Naive B cell (primary cell): ENCODE measurements around the gene GOLM1. TPM values are rescaled to one million over a fixed set of nuclear protein-coding genes. Genes with fewer than 3 reads are reported as not detected.

ENCODE experiments used
- ATAC-seq, 2 donors: fragments of 150-1000 bp; cut with Tn5 transposase; 2 replicates each; pipeline ENCODE4 v1.10.0; 2021; ENCODE audit warnings: low read depth in 2 of 2, mild to moderate bottlenecking in 2 of 2, moderate library complexity in 2 of 2
- DNase-seq: peaks from one replicate; pipeline ENCODE4 v3.0.0; 2022
- H3K27ac Mint-ChIP-seq, 6 donors: one replicate each; pipeline ENCODE4 v1.8.0; 2020 to 2022; ENCODE audit warnings: mild to moderate bottlenecking in 6 of 6, mixed read lengths in 6 of 6, moderate library complexity in 5 of 6, inconsistent platforms in 2 of 6
- H3K27me3 Mint-ChIP-seq, 3 donors: one replicate each; pipeline ENCODE4 v1.8.0; 2021 to 2022; ENCODE audit warnings: mixed read lengths in 3 of 3, mild to moderate bottlenecking in 1 of 3
- H3K36me3 Mint-ChIP-seq, 2 donors: one replicate each; pipeline ENCODE4 v1.8.0; 2020 to 2022; ENCODE audit warnings: mixed read lengths in 2 of 2, inconsistent platforms in 1 of 2, mild to moderate bottlenecking in 1 of 2
- H3K4me1 Mint-ChIP-seq, 3 donors: one replicate each; pipeline ENCODE4 v1.8.0; 2020 to 2022; ENCODE audit warnings: mixed read lengths in 3 of 3, inconsistent platforms in 1 of 3, mild to moderate bottlenecking in 1 of 3, moderate library complexity in 1 of 3
- H3K4me3 Mint-ChIP-seq, 8 donors: one replicate each; pipeline ENCODE4 v1.8.0; 2020 to 2022; ENCODE audit warnings: mild to moderate bottlenecking in 8 of 8, mixed read lengths in 8 of 8, moderate library complexity in 8 of 8, inconsistent platforms in 2 of 8
- H3K9me3 Mint-ChIP-seq, 7 donors: one replicate each; pipeline ENCODE4 v1.8.0; 2020 to 2022; ENCODE audit warnings: mixed read lengths in 7 of 7, mild to moderate bottlenecking in 5 of 7, inconsistent platforms in 2 of 7, moderate library complexity in 1 of 7
- polyA plus RNA-seq, 6 donors: library from polyadenylated mRNA; unstranded; fragments of 300-500 nt; fragmentation: Illumina TruSeq; gene quantifications; one replicate each; pipeline ENCODE4 v1.2.3, GENCODE V29; 2021; ENCODE audit warnings: low read depth in 6 of 6

The GOLM1 gene
- polyA plus RNA-seq, 6 donors from 2014 or later = 0.29 to 0.97 (median 0.55) TPM; not detected in 1

DNA sequence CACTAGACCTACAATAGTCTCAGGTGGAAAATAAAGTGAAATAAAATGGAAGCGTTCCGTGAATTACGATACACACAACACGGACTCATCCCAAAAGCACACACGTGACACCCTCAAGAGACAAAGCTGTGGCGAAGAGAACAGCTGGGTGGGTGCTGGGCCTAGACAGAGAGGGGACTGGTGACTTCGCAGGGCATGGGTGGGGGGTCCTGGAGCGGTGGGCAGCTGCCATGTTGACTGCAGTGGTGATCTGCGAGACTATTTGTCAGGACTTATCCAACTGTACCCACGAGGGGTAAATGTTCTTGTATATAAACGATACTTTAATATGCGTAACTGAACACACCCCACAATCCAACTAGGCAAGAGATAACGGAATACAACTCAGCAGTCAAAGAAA, 52.0 kb downstream of the GOLM1 start:
- Mint-ChIP-seq H3K27ac (peak overlapping the region in 1 of 6 donors; percentile 49), H3K27me3 (peaks cover 0 to 10% (median 0%) of the 10 kb centered on the region in 3 donors), H3K9me3 (peaks cover 0 to 5% (median 0%) of the 10 kb centered on the region in 7 donors), H3K4me1 (no peaks in the 10 kb centered on the region), H3K4me3 (no peak overlapping the region), H3K36me3 (no peaks in the 10 kb centered on the region)
- ATAC-seq (no peak), DNase-seq (no peak)

DNA sequence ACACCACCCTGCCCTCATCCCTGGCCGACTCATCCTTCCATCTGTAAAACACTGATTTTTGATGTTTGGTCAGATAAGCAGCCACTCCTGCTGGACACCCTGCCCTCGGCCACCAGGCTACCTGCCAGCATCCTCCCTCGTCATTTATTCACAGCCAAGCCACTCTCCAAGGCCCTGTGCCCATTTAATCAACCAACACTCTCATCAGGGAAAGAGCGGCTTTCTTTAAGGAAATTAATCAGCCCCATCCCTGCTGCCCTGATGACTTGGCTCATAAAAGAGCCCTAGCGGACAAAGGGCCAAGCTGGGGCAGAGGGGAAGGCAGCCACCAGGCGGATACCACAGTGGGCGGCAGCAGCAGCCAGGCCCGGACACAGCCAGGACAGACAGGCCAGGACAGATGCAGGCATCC, 52.4 kb downstream of the GOLM1 start:
- H3K4me1 Mint-ChIP-seq = no peaks in the 10 kb centered on the region
- ATAC-seq (no peak), DNase-seq (no peak)
- H3K9me3 Mint-ChIP-seq = peaks cover 0 to 5% (median 0%) of the 10 kb centered on the region in 7 donors
- no peak overlapping the region for H3K4me3 Mint-ChIP-seq
- H3K36me3 Mint-ChIP-seq = no peaks in the 10 kb centered on the region
- no peak overlapping the region for H3K27ac Mint-ChIP-seq
- peaks cover 0 to 10% (median 0%) of the 10 kb centered on the region in 3 donors for H3K27me3 Mint-ChIP-seq

DNA sequence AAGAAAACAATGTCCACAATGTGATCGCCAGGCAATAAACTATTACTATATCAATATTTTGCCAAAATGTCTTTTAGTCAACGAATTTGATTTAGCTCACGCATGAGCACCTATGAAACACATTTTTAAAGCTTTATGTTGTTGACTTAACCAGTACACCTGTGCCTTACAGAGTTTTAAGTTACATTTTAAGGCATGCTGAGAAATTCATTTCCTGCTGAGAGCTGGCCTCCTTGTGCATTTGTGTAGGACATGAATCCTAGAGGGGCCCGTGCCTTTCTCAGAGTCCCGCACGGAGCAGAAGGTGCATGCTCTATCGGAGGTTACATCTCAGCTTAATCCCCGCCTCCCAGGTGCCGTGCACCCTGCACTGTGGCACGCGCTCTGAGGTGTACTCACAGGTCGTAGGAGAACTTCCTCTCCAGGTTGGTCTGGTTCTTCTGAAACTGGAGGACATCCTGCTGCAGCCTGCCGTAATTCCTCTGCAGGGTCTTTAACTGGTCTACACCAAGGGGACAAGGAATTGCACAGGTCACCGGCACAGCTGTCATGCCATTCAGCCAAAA, 53.2 kb downstream of the GOLM1 start:
- no peak for ATAC-seq

DNA sequence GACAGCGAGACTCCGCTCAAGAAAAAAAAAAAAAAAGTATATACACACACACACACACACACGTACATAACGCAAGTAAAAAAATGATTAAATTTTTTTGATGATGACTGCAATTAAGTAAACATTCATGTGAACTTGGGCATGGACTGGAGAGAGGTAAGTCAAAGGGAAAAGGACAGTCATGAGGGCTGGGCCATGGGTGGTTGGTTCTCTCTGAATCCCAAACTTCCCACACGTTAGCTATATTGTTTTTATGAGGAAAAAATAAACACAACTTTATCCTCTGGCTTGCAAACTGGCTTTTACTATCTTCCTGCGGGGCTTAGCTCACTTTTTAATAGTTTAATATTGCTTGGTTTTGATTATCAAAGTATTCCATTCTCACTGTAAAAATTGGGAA, 53.7 kb downstream of the GOLM1 start:
- H3K27ac Mint-ChIP-seq = no peak overlapping the region
- no peaks in the 10 kb centered on the region for H3K4me1 Mint-ChIP-seq
- ATAC-seq (no peak), DNase-seq (no peak)
- no peak overlapping the region for H3K4me3 Mint-ChIP-seq
- peaks cover 0 to under 1% (median 0%) of the 10 kb centered on the region in 3 donors for H3K27me3 Mint-ChIP-seq
- H3K36me3 Mint-ChIP-seq = no peaks in the 10 kb centered on the region
- peaks cover 0 to 5% (median 0%) of the 10 kb centered on the region in 7 donors for H3K9me3 Mint-ChIP-seq

More for the DNA sequence above, 53.2 kb downstream of the GOLM1 start:
- DNase-seq = no peak
- H3K9me3 Mint-ChIP-seq = peaks cover 0 to 5% (median 0%) of the 10 kb centered on the region in 7 donors
- H3K27ac Mint-ChIP-seq = no peak overlapping the region
- H3K27me3 Mint-ChIP-seq = peaks cover 0 to 6% (median 0%) of the 10 kb centered on the region in 3 donors
- H3K4me3 Mint-ChIP-seq = no peak overlapping the region
- H3K4me1 Mint-ChIP-seq = no peaks in the 10 kb centered on the region
- no peaks in the 10 kb centered on the region for H3K36me3 Mint-ChIP-seq

DNA sequence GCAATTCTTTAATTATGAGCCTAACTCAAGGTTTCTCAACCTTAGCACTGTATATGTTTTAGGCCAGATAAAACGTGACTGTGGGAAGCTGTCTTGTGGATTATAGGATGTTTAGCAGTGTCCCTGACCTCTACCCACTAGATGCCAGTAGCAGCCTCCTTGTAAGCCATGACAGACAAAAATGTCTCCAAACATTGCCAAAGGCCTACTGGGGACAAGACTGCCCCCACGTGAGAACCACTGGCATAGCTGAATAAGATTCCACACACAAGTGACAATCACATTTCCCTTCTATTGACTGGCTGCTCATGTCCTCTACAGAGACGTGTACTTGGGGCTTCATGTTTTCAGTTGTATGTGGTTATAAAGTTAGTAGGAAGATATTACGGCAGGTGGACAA, 55.4 kb downstream of the GOLM1 start:
- Mint-ChIP-seq H3K4me1 (no peaks in the 10 kb centered on the region), H3K27me3 (no peaks in the 10 kb centered on the region), H3K4me3 (no peak overlapping the region), H3K27ac (no peak overlapping the region), H3K9me3 (peaks cover 0 to 5% (median 0%) of the 10 kb centered on the region in 7 donors), H3K36me3 (no peaks in the 10 kb centered on the region)
- ATAC-seq (no peak), DNase-seq (no peak)

DNA sequence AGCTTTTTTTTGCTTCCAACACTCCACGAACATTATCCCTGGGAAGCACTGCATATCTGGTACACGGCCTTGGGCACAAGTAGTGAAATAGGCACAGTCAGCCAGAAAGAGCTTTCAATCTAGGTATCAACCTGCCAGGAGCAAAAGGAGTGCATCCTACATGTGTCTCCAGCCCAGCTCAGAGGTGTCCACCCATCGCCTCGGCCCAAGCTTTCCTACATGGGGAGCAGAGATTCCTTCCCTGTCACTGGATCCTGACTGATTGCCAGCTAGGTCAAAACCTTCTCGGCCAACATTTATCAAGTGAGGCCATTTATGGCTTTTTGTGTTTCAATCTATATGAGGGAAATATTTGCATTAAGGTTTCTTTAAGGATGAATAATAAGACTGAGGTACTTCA, 55.8 kb downstream of the GOLM1 start:
- Mint-ChIP-seq H3K9me3 (peaks cover 0 to 5% (median 0%) of the 10 kb centered on the region in 7 donors), H3K27ac (no peak overlapping the region), H3K4me1 (no peaks in the 10 kb centered on the region), H3K36me3 (no peaks in the 10 kb centered on the region), H3K27me3 (no peaks in the 10 kb centered on the region), H3K4me3 (peak overlapping the region in 1 of 8 donors; percentile 42)
- DNase-seq (no peak), ATAC-seq (no peak)

DNA sequence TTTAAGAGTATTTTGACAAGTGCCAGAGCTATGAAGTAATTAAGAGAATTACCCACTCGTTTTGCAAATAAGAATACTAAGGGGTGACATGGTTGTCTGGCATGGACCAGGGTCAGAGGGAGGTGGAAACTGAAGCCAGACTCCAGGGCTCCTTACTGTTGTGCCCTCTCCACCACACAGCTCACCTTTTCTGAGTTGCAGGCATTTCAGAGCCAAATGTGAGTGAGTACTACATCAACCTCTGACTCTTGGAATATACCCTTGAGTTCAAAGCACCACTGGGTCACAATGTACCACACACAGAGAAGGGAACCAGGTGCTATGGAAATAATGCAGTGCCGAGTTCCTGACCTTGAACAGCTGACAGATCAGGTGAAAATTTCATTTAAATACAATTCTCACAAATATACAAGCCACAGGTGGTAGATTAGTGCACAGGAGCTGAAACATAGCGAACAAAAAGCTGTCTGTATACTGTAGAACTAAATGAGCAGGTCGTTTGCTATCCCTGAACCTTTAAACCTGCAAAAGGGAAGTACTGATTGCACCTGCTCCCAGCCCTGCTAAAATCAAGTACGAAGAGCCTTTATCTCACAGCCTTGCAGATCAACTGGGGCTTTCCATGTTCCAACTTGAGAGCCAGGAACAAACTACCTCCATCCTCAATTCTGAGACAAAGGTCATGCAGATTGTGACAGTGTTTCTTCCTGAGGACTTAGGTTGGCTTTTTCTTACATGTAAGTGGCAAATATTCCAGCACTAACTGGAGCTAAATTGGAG, 57.0 kb downstream of the GOLM1 start:
- H3K4me1 Mint-ChIP-seq = no peaks in the 10 kb centered on the region
- no peaks in the 10 kb centered on the region for H3K27me3 Mint-ChIP-seq
- peaks cover 0 to 4% (median 0%) of the 10 kb centered on the region in 7 donors for H3K9me3 Mint-ChIP-seq
- H3K36me3 Mint-ChIP-seq = no peaks in the 10 kb centered on the region
- H3K4me3 Mint-ChIP-seq = no peak overlapping the region
- no peak overlapping the region for H3K27ac Mint-ChIP-seq
- DNase-seq (no peak), ATAC-seq (no peak)

DNA sequence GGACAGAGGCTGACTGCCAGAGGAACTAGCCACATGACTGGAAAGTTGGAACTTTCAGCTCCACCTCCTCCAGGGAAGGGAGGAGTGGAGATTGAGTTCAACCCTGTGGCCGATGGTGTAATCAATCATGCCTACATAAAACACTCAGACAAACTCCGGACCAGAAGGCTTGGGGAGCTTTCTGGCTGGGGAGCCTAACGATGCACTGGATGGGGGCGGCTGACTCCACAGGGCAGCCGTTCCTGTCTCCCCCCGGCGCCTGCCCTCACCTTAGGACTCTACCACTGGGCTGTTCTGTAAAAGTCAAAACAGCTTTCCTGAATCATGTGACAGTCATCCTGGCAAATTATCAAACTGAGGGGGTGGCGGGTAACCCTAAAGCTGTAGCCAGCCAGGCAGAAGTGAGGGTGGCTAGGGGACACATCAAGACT, 58.0 kb downstream of the GOLM1 start:
- DNase-seq (no peak), ATAC-seq (no peak)
- Mint-ChIP-seq H3K9me3 (peaks cover 0 to 4% (median 0%) of the 10 kb centered on the region in 7 donors), H3K4me1 (no peaks in the 10 kb centered on the region), H3K36me3 (no peaks in the 10 kb centered on the region), H3K4me3 (no peak overlapping the region), H3K27me3 (no peaks in the 10 kb centered on the region), H3K27ac (no peak overlapping the region)

DNA sequence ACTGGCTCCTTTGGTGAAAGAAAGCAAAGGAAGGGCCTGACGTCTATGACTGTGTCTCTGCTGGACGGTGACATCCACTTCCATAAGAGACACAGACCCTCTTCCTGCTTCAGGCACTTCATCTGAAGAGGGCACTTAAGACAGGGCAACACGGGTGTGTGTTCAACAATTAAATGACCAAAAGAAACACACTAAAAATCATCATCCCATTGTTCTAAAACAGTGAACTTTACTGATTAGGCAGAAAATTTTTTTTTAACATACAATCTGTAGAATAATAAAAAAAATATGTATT, 58.5 kb downstream of the GOLM1 start:
- DNase-seq = no peak
- no peak overlapping the region for H3K4me3 Mint-ChIP-seq
- no peaks in the 10 kb centered on the region for H3K4me1 Mint-ChIP-seq

DNA sequence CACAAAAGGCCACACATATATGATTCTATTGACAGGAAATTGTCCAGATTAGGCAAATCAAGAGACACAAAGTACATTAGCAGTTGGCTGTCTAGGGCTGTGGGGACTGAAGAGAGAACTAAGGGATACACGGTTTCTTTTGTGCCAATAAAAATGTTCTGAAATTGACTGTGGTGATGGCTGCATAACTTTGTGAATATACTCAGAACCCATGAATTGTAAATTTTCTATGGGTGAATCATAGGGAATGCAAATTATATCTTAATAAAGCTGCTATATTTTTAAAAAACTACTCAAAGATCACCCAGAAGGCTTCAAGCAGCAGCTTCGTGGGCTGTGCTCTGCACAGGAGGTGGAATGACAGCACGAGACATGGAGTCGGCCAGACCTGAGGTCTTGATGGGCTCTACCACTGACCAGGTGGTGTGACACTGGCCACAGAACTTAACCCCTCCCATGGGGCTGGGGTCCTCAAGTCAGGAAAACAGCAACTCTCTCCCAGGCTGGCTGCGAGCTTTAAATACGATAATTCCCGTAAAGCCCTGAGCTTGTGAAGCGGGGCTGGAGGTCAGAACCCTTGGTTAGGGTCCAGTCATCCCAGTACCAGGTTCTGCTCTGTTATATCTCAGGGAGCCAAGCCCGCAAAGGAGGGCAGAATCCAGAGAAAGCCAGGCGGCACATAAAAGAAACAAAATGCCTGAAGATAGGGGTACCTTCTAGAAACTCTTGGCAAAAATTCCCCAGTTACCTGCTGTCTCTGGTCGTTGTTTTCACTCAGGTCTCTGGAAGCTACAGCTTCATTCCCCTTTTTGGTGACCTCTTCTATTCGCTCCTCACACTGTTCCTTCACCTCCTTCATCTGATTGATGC, 59.1 kb downstream of the GOLM1 start:
- no peak for DNase-seq
- Mint-ChIP-seq H3K36me3 (no peaks in the 10 kb centered on the region), H3K4me3 (no peak overlapping the region), H3K9me3 (peaks cover 0 to 4% (median 0%) of the 10 kb centered on the region in 7 donors), H3K27me3 (no peaks in the 10 kb centered on the region), H3K4me1 (no peaks in the 10 kb centered on the region), H3K27ac (no peak overlapping the region)
- no peak for ATAC-seq

More for the DNA sequence above, 58.5 kb downstream of the GOLM1 start:
- no peak overlapping the region for H3K27ac Mint-ChIP-seq
- no peaks in the 10 kb centered on the region for H3K36me3 Mint-ChIP-seq
- H3K9me3 Mint-ChIP-seq = peaks cover 0 to 4% (median 0%) of the 10 kb centered on the region in 7 donors
- ATAC-seq = no peak
- no peaks in the 10 kb centered on the region for H3K27me3 Mint-ChIP-seq

DNA sequence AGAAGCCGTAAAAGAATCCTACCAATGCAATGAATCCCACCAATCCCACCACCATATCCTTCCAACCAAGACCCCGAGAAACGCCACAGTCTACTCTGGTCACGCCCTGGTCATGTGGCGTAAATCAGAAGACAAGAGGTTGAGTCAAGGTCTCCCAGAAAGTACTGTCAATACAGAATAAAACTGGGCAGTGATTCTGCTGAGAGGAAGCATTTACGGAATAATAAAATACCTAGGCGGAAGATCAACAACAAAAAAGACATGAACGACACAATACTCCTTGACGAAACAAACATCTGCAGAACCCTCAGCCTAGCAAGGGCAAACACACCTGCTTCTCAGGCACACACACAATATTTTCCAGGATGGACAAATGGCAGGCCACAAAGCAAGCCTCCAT, 62.8 kb downstream of the GOLM1 start:
- DNase-seq (no peak), ATAC-seq (no peak)
- Mint-ChIP-seq H3K27me3 (no peaks in the 10 kb centered on the region), H3K27ac (no peak overlapping the region), H3K9me3 (peaks cover 0 to 4% (median 0%) of the 10 kb centered on the region in 7 donors), H3K4me1 (no peaks in the 10 kb centered on the region), H3K36me3 (peaks cover 0 to 5% of the 10 kb centered on the region in 2 donors), H3K4me3 (no peak overlapping the region)

DNA sequence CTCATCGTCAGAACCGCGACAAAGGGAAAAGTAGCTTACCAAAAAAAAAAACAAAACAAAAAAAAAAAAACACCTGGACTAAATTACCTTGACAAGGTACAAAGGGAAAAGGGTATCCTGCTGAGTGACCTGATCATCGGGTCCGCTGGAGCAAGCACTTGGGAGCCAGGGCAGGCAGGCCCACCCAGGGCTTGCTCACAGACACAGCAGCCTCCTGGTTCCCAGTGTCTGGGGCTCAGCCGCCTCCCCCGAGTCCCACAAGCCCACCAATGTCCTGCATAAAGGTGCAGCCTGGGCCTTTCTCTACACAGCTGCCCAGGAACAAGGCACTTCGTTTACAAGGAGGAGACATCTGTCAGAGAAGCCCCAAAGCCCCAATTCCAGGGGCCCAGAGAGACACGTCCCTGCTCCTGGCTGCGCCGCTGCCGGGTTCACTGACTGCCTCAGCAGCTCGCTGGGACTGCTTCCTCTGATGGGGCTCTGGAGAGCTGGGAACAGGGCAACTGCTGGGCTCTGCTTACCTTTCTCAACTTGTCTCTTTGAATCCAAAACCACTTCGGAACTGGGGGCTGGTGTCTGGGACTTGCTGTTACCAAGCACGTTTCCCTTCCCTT, 63.4 kb downstream of the GOLM1 start:
- no peaks in the 10 kb centered on the region for H3K27me3 Mint-ChIP-seq
- no peak overlapping the region for H3K27ac Mint-ChIP-seq
- DNase-seq = no peak
- H3K4me1 Mint-ChIP-seq = no peaks in the 10 kb centered on the region
- no peak for ATAC-seq
- peaks cover 0 to 5% of the 10 kb centered on the region in 2 donors for H3K36me3 Mint-ChIP-seq
- H3K9me3 Mint-ChIP-seq = peaks cover 0 to 4% (median 0%) of the 10 kb centered on the region in 7 donors
- H3K4me3 Mint-ChIP-seq = no peak overlapping the region
